ENCODE data around the gene DPY30.

DNA sequence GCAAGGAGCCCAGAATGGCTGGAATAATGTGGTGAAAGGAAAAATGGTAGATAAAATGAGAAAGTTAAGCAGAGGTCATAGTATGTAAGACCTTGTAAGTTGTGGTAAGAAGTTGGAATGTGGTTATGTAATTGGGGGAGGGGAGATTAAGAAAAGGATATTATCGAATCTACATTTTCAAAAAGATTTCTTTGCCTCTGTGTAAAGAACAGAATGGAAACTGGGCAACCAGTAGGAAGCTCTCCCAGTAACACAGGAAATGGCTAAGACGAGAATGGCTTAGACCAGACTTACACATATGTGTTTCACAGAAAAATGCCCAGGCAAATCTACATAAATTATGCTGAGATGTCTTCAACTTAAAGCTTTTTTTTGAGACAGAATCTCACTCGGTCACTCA, 42.0 kb downstream of the DPY30 start:
- TF ChIP-seq, protein P1, sequence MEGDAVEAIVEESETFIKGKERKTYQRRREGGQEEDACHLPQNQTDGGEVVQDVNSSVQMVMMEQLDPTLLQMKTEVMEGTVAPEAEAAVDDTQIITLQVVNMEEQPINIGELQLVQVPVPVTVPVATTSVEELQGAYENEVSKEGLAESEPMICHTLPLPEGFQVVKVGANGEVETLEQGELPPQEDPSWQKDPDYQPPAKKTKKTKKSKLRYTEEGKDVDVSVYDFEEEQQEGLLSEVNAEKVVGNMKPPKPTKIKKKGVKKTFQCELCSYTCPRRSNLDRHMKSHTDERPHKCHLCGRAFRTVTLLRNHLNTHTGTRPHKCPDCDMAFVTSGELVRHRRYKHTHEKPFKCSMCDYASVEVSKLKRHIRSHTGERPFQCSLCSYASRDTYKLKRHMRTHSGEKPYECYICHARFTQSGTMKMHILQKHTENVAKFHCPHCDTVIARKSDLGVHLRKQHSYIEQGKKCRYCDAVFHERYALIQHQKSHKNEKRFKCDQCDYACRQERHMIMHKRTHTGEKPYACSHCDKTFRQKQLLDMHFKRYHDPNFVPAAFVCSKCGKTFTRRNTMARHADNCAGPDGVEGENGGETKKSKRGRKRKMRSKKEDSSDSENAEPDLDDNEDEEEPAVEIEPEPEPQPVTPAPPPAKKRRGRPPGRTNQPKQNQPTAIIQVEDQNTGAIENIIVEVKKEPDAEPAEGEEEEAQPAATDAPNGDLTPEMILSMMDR (IDR thresholded peaks at IDR 0.05) = no peak
- no peak for TF ChIP-seq POLR2A (IDR thresholded peaks at IDR 0.05)

Data from tibial nerve (tissue), 3 donors.